Activated naive CD4-positive, alpha-beta T cell treated with Interleukin-2 at 50 U/mL for 16 hours (primary cell): ENCODE data around the gene ZNF624.
A peak's percentile ranks its signal among the peaks of the same experiment; 100 is the strongest.
"Not testable (repeated sequence)": the region's sequence is repeated elsewhere in the genome, so short reads cannot be mapped to it uniquely, and the experiment has no call there.

Experiments
- DNase-seq: peaks from one replicate; pipeline ENCODE4 v3.0.0-alpha.2; 2020

Gene ZNF624

DNA sequence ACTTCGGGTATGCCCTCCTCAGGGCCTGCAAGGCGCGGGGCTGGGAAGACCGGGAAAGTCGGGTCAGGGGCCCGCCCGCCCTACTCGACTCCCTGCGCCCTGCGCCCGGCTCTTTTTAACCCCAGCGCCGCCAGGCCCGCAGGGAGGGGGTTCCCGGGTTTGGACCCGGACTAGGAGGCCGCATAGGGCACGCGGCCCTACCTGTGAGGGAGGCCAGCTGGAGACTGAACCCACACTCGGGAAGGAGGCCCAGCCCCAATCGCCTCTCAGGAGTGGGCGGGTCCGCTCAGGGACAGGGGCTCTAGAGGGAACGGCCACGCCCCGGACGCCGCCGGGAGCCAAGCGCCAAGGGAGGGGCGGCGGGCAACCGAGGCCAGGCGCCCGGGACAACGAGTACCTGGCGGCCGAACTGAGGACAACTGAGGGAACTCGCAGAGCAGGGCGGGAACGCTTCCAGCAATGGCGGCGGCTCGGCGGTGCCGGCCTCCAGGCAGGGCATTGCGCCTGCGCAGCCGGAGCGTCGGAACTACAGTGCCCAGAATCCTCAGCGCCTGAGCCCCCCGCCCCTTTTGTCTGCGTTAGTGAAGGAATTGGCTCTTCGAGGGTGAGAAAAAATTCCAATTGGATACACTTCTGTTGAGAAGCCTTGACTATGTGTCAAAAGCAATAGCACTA lies at the start of gene ZNF624:
Gene ZNF624 (minus strand): TSS at position 484 of the 675 bp plus-strand sequence.
- DNase-seq: peak; percentile 89

DNA sequence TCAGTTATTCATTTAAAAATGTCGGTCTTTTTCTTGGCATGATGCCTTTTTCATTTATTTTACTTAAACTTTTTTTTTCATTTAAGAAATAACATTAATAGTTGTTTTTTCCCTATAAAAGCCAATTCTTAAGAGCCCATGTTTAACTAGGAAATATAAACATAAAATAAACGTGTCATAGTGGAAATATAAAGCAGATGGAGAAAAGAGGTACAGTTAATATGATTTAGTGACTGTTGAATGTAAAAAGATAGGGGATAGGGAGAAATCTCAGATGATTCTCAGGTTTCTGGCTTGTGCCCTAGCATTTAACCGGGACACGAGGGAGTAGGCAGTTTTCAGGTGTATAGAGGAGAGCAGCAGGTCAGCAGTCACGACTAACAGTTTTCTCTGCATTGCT lies 44.0 kb upstream of the ZNF624 start:
- not testable (repeated sequence) for DNase-seq

DNA sequence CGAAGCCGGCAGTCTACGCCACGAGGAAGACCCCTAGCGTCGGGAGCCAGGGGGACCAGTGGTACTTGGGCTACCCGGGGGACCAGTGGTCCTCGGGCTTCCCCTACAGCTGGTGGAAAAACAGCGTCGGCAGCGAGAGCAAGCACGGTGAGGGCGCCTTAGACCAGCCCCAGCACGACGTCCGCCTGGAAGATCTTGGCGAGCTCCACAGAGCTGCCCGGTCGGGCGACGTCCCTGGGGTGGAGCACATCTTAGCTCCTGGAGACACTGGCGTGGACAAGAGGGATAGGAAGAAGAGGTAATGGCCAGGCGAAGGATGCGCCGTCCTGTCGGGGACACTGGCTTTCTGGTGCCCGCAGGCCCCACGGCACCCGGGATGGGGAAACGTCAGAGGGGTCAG lies 36.8 kb upstream of the ZNF624 start:
- DNase-seq: peak; percentile 9

DNA sequence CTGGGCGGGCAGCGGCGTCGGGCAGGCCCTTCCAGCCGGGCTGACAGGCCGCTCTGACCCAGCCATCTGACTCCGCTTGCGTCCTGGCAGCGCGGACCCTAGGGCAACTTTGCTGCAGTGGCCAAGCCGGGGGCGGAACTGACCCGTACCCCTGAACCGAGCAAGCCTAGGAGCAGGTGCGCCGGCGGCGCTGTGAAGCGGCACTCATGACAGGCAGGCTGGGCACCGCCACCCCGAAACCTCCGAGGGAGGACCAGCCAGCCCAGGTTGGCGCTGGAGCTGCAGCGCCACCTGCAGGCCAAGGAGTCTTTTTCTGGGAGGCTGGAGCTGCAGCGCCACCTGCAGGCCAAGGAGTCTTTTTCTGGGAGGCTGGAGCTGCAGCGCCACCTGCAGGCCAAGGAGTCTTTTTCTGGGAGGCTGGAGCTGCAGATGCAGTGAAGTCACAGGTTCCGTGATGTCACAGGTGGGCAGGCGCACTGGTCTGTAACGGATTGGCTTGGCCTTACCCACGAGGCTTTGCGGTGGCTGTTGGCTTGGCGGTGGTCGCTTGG lies 36.2 kb upstream of the ZNF624 start, which contains the start of gene CCDC144A:
Gene CCDC144A (plus strand): TSS at position 511 of the 551 bp plus-strand sequence. CDS start 160 bp downstream, outside the sequence.
- DNase-seq: peak; percentile 79

DNA sequence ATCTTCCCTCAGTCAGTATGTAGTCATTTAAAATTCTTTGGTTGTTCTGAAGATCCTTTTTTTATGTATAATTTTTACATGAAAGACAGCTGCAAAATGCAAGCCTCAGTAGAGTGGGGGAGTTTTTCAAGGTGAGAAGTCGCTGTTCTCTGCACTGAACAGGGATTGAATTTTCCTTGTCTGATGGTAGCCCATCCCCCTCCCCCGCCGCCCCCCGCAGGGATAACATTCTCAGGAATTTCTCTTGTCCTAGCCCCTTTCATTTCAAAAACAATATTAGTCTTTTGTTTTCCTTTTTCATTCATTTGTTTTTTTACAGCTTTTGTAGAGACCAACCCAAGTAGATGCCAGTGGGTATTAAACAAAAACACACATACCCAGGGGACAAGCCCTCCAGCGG lies 33.5 kb upstream of the ZNF624 start:
- DNase-seq: not testable (repeated sequence)

DNA sequence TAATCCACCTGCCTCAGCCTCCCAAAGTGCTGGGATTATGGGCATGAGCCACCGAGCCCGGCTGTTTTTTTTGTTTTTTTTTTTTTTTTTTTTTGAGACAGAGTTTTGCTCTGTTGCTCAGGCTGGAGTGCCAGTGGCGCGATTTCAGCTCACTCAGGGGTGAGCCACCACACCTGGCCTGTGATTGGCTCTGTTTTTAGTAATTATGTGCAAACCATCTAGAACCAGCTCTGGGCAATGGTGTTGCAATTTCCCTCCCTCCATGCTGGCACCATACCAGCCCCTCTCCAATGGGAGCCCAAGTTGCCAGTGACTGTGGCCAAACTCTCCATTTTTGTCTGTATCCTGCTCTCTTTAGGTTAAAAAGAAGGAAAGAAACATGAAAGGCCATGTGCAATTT lies 32.4 kb upstream of the ZNF624 start:
- DNase-seq: not testable (repeated sequence)

DNA sequence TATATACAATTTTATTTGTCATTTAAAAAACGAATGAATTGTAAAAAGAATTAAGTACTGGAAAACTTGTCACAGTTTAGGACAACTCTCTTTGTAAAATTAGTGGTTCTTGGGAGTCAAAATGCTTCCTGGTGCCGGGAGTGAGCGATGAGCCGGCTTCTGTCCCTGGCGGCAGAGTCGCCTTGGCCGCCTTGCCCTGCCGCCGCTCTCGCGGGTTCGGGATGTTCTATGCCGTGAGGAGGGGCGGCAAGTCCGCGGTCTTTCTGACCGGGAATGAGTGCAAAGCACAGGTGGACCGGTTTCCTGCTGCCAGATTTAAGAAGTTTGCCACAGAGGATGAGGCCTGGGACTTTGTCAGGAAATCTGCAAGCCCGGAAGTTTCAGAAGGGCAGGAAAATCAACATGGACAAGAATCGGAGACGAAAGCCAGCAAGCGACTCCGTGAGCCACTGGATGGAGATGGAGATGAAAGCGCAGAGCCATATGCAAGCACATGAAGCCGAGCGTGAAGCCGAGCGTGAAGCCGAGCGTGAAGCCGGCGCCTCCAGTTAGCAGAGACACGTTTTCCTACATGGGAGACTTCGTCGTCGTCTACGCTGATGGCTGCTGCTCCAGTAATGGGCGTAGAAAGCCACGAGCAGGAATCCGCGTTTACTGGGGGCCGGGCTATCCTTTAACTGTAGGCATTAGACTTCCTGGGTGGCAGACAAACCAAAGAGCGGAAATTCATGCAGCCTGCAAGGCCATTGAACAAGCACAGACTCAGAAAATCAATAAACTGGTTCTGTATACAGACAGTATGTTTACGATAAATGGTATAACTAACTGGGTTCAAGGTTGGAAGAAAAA lies 29.9 kb upstream of the ZNF624 start:
- not testable (repeated sequence) for DNase-seq

DNA sequence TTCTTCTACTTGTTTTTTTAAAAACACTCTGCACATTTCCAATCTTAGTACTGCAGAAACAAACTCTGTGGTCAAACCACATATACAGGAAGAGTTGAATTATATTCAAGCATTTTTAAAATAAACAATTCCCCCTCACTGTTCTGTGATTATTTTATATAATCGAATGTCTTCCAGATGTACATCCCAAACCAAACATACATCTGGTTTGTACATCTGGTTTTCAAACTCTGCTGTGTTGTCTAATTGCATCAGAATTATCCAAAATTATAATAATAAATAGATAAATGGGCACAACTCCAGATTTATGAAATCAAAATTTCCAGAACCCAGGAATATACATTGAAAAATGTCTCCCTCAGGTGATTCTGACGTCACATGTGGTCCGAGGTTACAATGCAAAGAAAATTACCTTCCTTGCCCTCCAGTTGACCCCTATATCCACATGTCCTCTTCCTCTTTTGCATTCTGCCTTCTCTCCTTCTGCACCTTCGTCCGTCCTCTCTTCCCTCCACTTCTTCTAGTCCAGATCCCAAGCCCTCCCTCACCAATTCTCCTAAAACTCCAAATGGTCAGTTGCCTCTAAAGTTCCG lies 23.1 kb upstream of the ZNF624 start:
- no peak for DNase-seq

DNA sequence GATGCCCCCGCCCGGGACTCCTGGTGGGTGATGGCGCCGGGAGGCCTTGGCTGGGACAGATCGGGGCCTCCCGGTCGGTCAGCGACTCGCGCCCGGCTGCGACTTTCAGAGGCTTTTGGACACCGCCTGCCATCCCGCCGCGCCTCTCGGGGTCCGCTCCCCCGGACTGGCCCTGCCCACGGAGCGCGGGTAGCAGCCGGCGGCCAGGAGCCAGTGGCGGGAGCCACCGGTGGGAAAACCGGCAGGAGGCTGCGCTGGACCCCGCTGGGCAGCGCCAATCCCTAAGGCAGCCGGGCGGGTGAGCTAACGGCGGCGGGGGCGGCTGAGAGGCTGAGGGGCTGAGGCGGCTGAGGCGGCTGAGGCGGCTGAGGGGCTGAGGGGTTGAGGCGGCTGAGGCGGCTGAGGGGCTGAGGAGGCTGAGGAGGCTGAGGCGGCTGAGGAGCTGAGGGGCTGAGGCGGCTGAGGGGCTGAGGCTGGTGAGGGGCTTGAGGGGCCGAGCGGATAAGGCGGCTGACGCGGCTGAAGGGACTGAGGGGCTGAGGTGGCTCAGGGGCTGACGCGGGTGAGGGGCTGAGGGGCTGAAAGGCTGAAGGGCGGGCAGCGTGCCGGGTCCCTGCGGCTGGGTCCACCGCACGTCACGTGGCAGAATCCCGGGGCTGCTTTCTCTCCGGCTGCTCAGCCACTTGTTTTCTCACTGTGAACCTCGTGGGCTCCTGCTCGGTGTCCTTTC lies 13.4 kb upstream of the ZNF624 start:
- DNase-seq: peak; percentile 4

DNA sequence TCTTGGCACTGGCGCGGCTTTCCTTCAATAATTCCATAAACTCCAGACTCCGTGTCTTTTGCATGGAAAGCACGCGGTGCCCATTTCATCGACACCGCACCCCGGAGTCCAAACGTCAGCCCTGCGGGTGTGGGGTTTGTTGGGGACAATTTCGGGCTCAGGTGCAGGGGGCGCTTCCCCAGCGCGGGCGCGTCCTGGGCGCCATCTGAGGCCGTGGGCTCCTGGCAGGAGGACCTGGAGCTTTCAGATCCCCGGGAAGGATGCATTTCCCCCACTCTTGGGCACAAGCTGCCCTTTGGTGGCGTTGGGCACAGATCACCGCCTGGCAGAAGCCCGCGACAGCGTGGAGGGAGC lies 12.9 kb upstream of the ZNF624 start:
- DNase-seq: not testable (repeated sequence)

DNA sequence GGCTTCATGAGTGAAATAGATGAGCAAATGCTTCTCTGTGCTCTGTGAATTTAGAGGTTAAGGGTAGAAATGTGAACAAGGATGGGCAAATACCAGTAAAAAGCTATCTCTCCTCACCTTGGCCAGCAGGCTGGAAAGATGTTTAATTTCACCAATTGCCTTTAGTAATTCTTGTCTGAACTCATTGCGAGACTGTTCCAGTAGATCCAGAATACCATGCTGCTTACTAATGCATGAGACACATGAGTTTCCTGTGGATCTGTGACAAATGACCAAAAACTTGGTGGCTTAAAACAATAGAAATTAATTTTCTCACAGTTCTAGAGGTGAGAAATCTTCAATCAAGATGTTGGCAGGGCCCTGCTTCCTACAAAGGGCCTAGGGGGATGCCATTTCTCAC lies 9.3 kb upstream of the ZNF624 start:
- DNase-seq: no peak

DNA sequence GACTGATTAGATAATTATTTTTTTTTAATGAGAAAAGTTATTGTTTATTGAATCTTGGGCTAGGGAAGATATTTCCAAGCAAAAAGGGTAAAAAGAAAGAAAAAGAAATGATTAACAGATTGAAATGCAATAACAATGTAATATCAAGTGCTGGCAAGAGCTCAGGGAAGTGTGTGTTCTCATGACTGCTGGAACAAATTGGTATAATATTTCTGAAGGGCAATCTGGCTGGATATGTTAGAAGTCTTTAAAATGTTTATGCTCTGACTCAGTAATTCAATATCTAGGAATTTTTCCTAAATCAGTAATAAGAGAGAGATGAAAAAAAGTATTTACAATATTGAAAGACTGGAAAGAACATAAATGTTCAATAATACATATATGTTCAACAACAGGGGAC lies 7.6 kb upstream of the ZNF624 start:
- no peak for DNase-seq

DNA sequence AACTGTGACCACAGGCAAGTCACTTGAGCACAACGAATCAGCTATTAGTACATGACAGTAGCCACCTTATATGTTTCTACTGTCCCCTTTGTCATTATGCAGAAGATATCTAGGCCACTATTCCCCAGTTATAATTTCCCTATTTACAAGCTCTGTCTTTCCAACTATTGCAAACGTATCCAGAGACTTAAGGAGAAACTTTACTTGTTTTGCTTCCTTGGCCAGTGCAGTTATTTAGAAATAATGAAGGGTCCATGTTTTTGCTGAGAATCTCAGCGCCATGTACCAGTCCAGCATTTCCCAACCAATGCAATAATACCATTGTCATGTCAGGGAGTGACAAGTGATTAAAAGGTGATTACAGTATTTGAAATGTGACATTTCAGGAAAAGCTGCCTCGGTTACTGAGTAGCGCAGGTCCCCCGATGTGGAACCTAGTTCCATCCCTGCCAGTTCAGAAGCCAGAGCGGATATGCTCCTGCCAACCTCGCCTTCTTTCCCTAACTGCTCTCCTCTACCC lies 743 bp downstream of the ZNF624 start:
- no peak for DNase-seq

DNA sequence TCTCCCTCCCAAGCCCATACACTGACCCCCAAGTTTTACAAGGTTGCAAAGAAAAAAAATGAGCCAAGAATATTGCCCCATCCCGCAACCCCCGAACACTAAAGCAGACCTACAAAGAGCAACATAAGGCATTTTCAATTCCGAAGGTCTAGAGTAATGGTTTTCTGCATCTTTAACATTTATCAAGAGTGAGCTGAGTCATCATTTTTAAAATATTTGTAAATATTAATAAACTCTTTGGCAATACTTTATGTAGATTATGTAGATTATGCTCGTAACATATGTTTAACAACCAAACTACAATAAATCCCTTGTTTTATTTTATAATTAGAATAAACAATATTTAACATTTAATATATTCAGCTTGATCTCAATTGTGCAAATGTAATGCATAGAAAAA lies 1.4 kb downstream of the ZNF624 start:
- DNase-seq: no peak

DNA sequence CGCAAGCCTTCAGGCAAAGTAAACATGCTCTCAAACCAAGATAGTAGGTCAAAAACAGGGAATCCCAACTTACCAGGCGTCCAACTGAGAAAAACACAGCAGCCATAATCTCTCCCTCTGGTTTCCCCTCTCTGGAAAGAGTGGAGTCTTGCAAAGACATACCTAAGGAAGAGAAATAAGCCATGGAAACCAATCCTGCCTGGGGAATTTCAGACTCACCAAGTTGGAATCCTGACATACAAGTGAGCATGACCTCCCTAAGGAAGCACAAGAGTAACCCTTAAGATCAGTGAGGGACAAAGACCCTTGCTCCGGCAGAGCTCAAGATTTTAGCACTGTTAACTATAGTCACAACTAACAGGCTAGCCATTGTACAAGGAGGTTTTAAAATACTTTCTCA lies 4.1 kb downstream of the ZNF624 start:
- DNase-seq: no peak

DNA sequence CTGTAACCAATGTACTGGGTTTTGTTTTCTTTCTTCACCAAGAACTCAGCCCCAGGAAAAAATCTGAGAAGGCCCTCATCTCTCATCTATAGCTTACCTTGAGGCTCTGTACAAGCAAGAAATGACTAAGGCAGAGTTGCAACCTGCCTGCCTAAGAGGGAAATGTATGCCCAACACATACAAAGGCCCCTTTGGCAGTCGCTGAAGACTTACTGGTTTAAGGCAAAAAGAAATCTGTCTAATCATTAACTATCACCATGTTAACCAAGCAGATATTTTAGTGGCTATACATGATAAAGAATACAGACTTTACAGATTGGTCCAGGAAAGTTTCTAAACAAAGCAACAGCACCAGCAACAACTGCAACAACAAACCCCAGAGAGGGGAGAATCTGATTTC lies 14.2 kb downstream of the ZNF624 start:
- no peak for DNase-seq

DNA sequence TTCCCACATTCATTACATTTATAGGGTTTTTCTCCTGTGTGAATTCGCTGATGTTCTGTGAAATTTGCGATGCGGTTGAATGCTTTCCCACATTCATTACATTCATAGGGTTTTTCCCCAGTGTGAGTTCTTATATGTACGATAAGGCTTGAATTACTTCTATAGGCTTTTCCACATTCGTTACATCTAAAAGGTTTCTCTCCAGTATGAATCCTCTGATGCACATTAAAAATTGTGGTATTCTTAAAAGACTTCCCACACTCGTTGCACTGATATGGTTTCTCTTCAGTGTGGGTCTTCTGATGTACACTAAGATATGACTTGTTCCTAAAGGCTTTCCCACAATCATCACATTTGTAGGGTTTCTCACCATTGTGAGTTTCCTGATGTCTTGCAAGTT lies 30.4 kb downstream of the ZNF624 start:
- no peak for DNase-seq

DNA sequence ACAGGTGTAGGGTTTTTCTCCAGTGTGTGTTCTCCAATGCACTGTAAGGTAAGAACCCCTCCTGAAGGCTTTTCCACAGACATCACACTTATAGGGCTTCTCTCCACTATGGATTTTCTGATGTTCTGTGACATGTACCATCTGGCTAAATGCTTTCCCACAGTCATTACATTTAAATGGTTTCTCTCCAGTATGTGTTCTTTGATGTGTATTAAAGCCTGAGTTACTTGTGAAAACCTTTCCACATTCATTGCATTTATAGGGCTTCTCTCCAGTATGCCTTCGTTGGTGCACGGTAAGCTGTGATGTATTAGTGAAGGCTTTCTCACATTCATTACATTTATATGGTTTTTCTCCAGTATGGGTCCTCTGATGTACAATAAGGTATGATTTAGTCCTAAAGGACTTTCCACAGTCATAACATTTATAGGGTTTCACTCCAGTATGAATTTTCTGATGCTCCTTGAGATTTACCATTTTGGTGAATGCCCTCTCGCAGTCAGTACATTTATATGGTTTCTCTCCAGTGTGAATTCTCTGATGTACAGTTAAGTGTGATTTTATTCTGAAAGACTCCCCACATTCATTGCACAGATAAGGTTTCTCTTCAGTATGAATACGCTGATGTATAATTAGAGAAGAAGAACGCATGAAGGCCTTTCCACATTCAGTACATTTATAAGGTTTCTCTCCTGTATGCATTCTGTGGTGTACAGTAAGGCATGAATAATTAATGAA lies 30.9 kb downstream of the ZNF624 start:
- DNase-seq: no peak

DNA sequence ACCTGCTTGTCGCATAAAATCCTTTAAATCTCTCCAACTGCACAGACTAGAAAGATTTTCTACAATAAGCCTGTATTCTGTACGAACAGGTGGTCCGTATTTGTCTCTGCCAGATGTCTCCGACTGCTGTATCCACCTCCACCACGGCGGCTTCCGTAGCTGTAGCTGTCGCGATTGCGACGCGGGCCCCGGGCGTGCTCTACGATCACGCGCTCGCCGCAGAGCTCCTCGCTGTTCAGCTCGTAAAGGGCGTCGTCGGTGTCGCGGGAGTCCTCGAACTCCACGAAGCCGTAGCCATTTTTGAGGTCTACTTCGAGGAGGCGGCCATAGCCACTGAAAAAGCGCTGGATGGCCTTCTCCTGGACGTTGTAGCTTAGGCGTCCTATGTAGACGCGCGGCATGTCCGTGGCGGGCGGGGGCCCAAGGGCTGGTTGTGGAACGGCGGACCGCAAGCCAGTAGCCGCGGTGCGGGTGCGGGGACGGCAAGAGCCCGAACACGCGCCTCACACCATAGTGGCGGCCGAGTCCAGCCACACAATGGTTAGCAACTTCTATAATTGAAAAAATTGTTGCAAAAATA lies 36.1 kb downstream of the ZNF624 start:
- no peak for DNase-seq

DNA sequence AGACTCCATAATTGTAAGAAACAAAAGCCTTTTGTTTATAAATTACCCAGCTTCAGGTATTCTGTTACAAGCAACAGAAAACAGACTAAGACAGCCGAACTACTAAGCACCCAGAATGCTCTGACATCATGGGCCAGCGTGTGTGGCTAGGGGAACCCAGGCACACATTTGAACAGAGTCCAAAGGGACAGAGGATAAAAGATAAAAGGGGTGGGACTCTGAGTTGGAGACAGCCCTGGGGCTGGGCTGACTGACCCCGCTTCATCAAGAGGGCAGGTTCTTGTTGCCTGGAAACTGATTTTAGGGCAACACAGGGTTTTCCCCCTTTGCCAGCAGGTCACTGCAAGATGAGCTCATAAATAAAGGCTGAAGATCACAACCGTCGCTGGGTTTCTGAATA lies 54.1 kb downstream of the ZNF624 start:
- no peak for DNase-seq

DNA sequence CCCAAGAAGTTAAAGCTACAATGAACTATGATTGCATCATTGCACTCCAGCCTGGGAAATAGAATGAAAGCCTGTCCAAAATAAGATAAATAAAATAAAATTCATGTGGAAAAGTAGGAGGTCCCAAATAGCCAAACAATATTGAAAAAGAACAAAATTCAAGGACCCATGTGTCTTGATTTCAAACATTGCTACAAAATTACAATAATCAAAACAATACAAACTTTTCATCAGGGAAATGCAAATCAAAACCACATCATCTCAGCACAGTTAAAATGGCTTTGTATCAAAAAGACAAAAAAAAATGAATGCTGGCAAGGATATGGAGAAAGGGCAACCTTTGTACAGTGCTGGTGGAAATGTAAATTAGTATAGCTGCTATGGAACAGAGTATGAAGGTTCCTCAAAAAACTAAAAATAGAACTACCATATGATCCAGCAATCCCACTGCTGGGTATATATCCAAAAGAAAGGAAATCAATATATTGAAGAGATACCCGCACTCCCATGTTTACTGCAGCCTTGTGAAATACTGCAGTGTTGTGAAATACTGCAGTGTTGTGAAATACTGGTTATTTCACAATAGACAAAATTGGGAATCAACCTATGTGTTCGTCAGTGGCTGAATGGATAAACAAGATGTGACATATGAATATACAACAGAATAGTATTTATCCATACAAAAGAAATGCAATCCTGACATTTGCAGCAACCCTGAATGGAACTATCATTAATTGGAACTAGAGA lies 60.1 kb downstream of the ZNF624 start:
- DNase-seq: no peak
